ENCODE results near the gene HOXB6.

The HOXB6 gene

DNA sequence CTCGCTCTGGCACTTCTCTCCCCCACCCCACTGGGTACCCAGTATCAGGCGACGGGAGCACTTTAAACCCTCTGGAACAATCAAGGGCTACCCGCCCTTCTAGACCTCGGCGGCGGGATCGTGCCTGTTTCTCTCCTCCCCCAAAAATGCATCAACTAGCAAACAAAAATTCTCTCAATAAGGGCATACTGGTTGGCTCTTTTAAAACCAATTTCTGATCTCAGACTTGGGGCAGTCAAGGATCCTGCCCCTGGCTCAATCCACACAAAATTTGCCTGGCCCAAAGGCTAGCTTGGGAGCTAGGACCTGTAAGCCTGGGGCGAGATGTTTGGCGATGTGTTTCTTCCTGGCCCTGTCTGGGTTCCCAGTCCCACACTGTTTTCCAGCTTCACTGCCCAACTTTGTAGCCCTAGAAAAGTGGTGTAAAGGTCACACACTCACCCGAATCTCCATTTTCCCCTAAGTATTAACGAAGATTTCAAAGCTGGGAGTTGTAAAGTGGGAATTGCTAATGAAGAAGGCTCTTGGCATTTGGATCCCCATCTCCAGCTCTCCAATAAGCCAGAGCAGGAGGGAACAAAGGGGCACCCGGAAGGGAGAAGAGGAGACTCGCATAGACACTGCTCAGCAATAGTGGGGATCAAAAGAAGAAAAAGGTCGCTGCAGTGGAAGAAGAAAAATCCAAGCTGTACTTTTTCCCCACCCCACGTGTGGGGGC, 45.5 kb downstream of the HOXB6 start:
- H3K36me3 ChIP-seq (ENCODE audit: insufficient read depth, low read length) = peaks cover 83% of the 10 kb centered on the region
- peaks cover 11% of the 10 kb centered on the region for H3F3A ChIP-seq (ENCODE audit: low read depth)
- TF ChIP-seq, protein P1, sequence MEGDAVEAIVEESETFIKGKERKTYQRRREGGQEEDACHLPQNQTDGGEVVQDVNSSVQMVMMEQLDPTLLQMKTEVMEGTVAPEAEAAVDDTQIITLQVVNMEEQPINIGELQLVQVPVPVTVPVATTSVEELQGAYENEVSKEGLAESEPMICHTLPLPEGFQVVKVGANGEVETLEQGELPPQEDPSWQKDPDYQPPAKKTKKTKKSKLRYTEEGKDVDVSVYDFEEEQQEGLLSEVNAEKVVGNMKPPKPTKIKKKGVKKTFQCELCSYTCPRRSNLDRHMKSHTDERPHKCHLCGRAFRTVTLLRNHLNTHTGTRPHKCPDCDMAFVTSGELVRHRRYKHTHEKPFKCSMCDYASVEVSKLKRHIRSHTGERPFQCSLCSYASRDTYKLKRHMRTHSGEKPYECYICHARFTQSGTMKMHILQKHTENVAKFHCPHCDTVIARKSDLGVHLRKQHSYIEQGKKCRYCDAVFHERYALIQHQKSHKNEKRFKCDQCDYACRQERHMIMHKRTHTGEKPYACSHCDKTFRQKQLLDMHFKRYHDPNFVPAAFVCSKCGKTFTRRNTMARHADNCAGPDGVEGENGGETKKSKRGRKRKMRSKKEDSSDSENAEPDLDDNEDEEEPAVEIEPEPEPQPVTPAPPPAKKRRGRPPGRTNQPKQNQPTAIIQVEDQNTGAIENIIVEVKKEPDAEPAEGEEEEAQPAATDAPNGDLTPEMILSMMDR (conservative IDR thresholded peaks at IDR 0.05; ENCODE audit: low read length) = no peak
- TF ChIP-seq EZH2phosphoT487 (IDR thresholded peaks at IDR 0.05; ENCODE audit: borderline replicate concordance) = no peak
- H2AFZ ChIP-seq (ENCODE audit: low read length) = no peak overlapping the region
- H3K4me3 ChIP-seq (ENCODE audit: low read length, poor library complexity, severe bottlenecking) = no peak overlapping the region
- peaks cover 100% of the 10 kb centered on the region for H3K79me2 ChIP-seq (ENCODE audit: insufficient read depth, low read length)
- H3K9me3 ChIP-seq (ENCODE audit: insufficient read depth, low read depth, low read length) = no peaks in the 10 kb centered on the region
- peaks cover 78% of the 10 kb centered on the region for H3K4me1 ChIP-seq (ENCODE audit: insufficient read depth, low read length, poor library complexity, severe bottlenecking)
- no peaks in the 10 kb centered on the region for H3K27me3 ChIP-seq (ENCODE audit: insufficient read depth, low read length, poor library complexity, severe bottlenecking)
- H4K20me1 ChIP-seq (ENCODE audit: insufficient read depth, low read length, poor library complexity, severe bottlenecking) = peaks cover 92% of the 10 kb centered on the region
- H3K4me2 ChIP-seq (ENCODE audit: low read depth, low read length, poor library complexity, severe bottlenecking) = peak overlapping the region; percentile 82
- H3K9ac ChIP-seq (ENCODE audit: low read depth, low read length, poor library complexity, severe bottlenecking) = peak overlapping the region; percentile 43
- no peaks in the 10 kb centered on the region for H3K9me2 ChIP-seq (replicated peaks; ENCODE audit: low read depth, low read length)

DNA sequence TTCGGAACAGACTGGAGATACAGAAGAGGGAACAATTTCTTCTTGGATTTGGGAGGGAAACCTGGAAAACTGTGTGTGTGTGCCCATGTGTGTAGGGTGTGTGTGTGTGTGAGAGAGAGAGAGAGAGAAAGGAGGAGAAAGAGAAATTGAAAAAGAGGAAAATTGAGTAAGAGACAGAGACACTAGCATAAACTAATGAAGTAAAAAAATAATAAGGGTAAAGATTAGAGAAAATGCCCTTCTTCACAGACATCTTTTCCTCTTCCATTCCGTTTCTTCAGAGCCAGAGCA, 46.0 kb downstream of the HOXB6 start:
- H3K9me2 ChIP-seq (replicated peaks; ENCODE audit: low read depth, low read length) = no peaks in the 10 kb centered on the region
- H3K36me3 ChIP-seq (ENCODE audit: insufficient read depth, low read length) = peaks cover 86% of the 10 kb centered on the region
- TF ChIP-seq EZH2phosphoT487 (IDR thresholded peaks at IDR 0.05; ENCODE audit: borderline replicate concordance) = no peak
- TF ChIP-seq, protein P1 (conservative IDR thresholded peaks at IDR 0.05; ENCODE audit: low read length) = no peak
- no peak overlapping the region for H2AFZ ChIP-seq (ENCODE audit: low read length)
- H3K9ac ChIP-seq (ENCODE audit: low read depth, low read length, poor library complexity, severe bottlenecking) = peak overlapping the region; percentile 10
- H3K9me3 ChIP-seq (ENCODE audit: insufficient read depth, low read depth, low read length) = no peaks in the 10 kb centered on the region
- peaks cover 100% of the 10 kb centered on the region for H3K79me2 ChIP-seq (ENCODE audit: insufficient read depth, low read length)
- H3K27me3 ChIP-seq (ENCODE audit: insufficient read depth, low read length, poor library complexity, severe bottlenecking) = no peaks in the 10 kb centered on the region
- no peak overlapping the region for H3K4me3 ChIP-seq (ENCODE audit: low read length, poor library complexity, severe bottlenecking)
- H3K4me2 ChIP-seq (ENCODE audit: low read depth, low read length, poor library complexity, severe bottlenecking) = peak overlapping the region; percentile 17
- H3K4me1 ChIP-seq (ENCODE audit: insufficient read depth, low read length, poor library complexity, severe bottlenecking) = peaks cover 77% of the 10 kb centered on the region
- H3F3A ChIP-seq (ENCODE audit: low read depth) = peaks cover 11% of the 10 kb centered on the region
- peaks cover 95% of the 10 kb centered on the region for H4K20me1 ChIP-seq (ENCODE audit: insufficient read depth, low read length, poor library complexity, severe bottlenecking)

GRCh38 chr17:48558057-48558830, 46.5 kb downstream of the HOXB6 start:
- Histone ChIP-seq H4K20me1 (ENCODE audit: insufficient read depth, low read length, poor library complexity, severe bottlenecking) (peaks cover 95% of the 10 kb centered on the region), H3K79me2 (ENCODE audit: insufficient read depth, low read length) (peaks cover 100% of the 10 kb centered on the region), H3K36me3 (ENCODE audit: insufficient read depth, low read length) (peaks cover 86% of the 10 kb centered on the region), H3K9ac (ENCODE audit: low read depth, low read length, poor library complexity, severe bottlenecking) (peak overlapping the region; percentile 31), H3K4me2 (ENCODE audit: low read depth, low read length, poor library complexity, severe bottlenecking) (peak overlapping the region; percentile 17), H3F3A (ENCODE audit: low read depth) (peaks cover 9% of the 10 kb centered on the region), H3K9me3 (ENCODE audit: insufficient read depth, low read depth, low read length) (no peaks in the 10 kb centered on the region), H3K9me2 (replicated peaks; ENCODE audit: low read depth, low read length) (no peaks in the 10 kb centered on the region), H2AFZ (ENCODE audit: low read length) (no peak overlapping the region), H3K4me1 (ENCODE audit: insufficient read depth, low read length, poor library complexity, severe bottlenecking) (peaks cover 72% of the 10 kb centered on the region), H3K4me3 (ENCODE audit: low read length, poor library complexity, severe bottlenecking) (no peak overlapping the region), H3K27me3 (ENCODE audit: insufficient read depth, low read length, poor library complexity, severe bottlenecking) (no peaks in the 10 kb centered on the region)
- TF ChIP-seq, protein P1 (conservative IDR thresholded peaks at IDR 0.05; ENCODE audit: low read length) = no peak
- TF ChIP-seq EZH2phosphoT487 (IDR thresholded peaks at IDR 0.05; ENCODE audit: borderline replicate concordance) = no peak

All from Loucy (cell line).